HL-60 (cell line): ENCODE measurements around the gene FOXP1.

ENCODE experiments used
- GABPA ChIP-seq: IDR thresholded peaks from 2 replicates; pipeline ENCODE4 v1.6.1; 2012; ENCODE audit warnings: low read depth
- POLR2AphosphoS5 ChIP-seq: IDR thresholded peaks from 2 replicates; pipeline ENCODE4 v1.6.1; 2012; ENCODE audit warnings: low read depth
- TF ChIP-seq, protein P1 (sequence below): IDR thresholded peaks from one replicate; pipeline ENCODE4 v1.5.1; 2011; ENCODE audit warnings: low read length, control low read depth, inconsistent platforms; ENCODE audit not compliant: insufficient read depth
- TF ChIP-seq, protein P2 (sequence below): IDR thresholded peaks from 2 replicates; pipeline ENCODE4 v1.6.1; 2012; ENCODE audit warnings: low read depth; ENCODE audit not compliant: insufficient replicate concordance

GRCh38 chr3:70989174-70989573 is 594.4 kb downstream of the FOXP1 start:
- TF ChIP-seq, protein P1, sequence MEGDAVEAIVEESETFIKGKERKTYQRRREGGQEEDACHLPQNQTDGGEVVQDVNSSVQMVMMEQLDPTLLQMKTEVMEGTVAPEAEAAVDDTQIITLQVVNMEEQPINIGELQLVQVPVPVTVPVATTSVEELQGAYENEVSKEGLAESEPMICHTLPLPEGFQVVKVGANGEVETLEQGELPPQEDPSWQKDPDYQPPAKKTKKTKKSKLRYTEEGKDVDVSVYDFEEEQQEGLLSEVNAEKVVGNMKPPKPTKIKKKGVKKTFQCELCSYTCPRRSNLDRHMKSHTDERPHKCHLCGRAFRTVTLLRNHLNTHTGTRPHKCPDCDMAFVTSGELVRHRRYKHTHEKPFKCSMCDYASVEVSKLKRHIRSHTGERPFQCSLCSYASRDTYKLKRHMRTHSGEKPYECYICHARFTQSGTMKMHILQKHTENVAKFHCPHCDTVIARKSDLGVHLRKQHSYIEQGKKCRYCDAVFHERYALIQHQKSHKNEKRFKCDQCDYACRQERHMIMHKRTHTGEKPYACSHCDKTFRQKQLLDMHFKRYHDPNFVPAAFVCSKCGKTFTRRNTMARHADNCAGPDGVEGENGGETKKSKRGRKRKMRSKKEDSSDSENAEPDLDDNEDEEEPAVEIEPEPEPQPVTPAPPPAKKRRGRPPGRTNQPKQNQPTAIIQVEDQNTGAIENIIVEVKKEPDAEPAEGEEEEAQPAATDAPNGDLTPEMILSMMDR, result no peak
- TF ChIP-seq, protein P2, sequence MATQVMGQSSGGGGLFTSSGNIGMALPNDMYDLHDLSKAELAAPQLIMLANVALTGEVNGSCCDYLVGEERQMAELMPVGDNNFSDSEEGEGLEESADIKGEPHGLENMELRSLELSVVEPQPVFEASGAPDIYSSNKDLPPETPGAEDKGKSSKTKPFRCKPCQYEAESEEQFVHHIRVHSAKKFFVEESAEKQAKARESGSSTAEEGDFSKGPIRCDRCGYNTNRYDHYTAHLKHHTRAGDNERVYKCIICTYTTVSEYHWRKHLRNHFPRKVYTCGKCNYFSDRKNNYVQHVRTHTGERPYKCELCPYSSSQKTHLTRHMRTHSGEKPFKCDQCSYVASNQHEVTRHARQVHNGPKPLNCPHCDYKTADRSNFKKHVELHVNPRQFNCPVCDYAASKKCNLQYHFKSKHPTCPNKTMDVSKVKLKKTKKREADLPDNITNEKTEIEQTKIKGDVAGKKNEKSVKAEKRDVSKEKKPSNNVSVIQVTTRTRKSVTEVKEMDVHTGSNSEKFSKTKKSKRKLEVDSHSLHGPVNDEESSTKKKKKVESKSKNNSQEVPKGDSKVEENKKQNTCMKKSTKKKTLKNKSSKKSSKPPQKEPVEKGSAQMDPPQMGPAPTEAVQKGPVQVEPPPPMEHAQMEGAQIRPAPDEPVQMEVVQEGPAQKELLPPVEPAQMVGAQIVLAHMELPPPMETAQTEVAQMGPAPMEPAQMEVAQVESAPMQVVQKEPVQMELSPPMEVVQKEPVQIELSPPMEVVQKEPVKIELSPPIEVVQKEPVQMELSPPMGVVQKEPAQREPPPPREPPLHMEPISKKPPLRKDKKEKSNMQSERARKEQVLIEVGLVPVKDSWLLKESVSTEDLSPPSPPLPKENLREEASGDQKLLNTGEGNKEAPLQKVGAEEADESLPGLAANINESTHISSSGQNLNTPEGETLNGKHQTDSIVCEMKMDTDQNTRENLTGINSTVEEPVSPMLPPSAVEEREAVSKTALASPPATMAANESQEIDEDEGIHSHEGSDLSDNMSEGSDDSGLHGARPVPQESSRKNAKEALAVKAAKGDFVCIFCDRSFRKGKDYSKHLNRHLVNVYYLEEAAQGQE, result no peak
- no peak for TF ChIP-seq POLR2AphosphoS5
- TF ChIP-seq GABPA, result no peak
